Panc1 (cell line): ENCODE measurements around the gene EVI2B. TPM values are rescaled to one million over a fixed set of nuclear protein-coding genes. Genes with fewer than 3 reads are reported as not detected.

Experiments
- ATAC-seq: fragments of 200-7000 bp; cut with Tn5 transposase; 2 replicates; pipeline ENCODE4 v1.9.1; 2020; ENCODE audit warnings: mild to moderate bottlenecking, moderate library complexity
- BruUV-seq: library from RNA; stranded (reverse); fragments of 400-500 nt; replicated peaks from 2 replicates; lab custom pipeline; 2021; lab: Mats Ljungman, UMichigan
- CTCF ChIA-PET: fragments of 300-600 bp; sonication (Branson Sonifier 250); formaldehyde crosslinking; loops from one replicate; lab custom pipeline; 2022; ENCODE audit warnings: antibody characterized with exemption; lab: Charles Lee
- POLR2A ChIA-PET: fragments of 300-600 bp; sonication (Branson Sonifier 250); formaldehyde crosslinking; loops from one replicate; lab custom pipeline; 2022; ENCODE audit warnings: antibody characterized with exemption; lab: Charles Lee
- DNase-seq: peaks from one replicate; pipeline ENCODE4 v3.0.0-alpha.2; 2010; ENCODE audit warnings: low read depth, low spot score
- H3K27ac ChIP-seq: 2 replicates; pipeline ENCODE4 v1.5.1; 2011; ENCODE audit warnings: mild to moderate bottlenecking, low read length, inconsistent platforms
- H3K27me3 ChIP-seq: fragments of 200-500 bp; sonication (Bioruptor generic); 2 replicates; pipeline ENCODE4 v1.6.0; 2014; ENCODE audit warnings: low read length, inconsistent platforms; ENCODE audit not compliant: control insufficient read depth, insufficient read depth
- H3K36me3 ChIP-seq: fragments of 200-500 bp; sonication (Bioruptor generic); 2 replicates; pipeline ENCODE4 v1.5.1; 2014; ENCODE audit warnings: inconsistent platforms, mild to moderate bottlenecking, low read length, moderate library complexity; ENCODE audit not compliant: control insufficient read depth, insufficient read depth
- H3K4me1 ChIP-seq: 2 replicates; pipeline ENCODE4 v1.5.1; 2011; ENCODE audit warnings: inconsistent platforms, mild to moderate bottlenecking, low read length, moderate library complexity; ENCODE audit not compliant: control insufficient read depth, insufficient read depth
- H3K4me3 ChIP-seq, 2 experiments: 2 replicates each; pipeline ENCODE4 v1.5.1; 2011 to 2012; ENCODE audit warnings: low read depth in 2 of 2, low read length in 2 of 2, mild to moderate bottlenecking in 2 of 2, inconsistent platforms in 1 of 2, moderate library complexity in 1 of 2
- H3K9me3 ChIP-seq: fragments of 200-500 bp; sonication (Bioruptor generic); 2 replicates; pipeline ENCODE4 v1.5.1; 2014; ENCODE audit warnings: low read depth, mild to moderate bottlenecking, inconsistent platforms, low read length, moderate library complexity; ENCODE audit not compliant: control insufficient read depth, insufficient read depth
- POLR2AphosphoS5 ChIP-seq: IDR thresholded peaks from 2 replicates; pipeline ENCODE4 v1.6.1; 2012; ENCODE audit warnings: mild to moderate bottlenecking, low read depth, low read length, moderate library complexity
- SIN3A ChIP-seq: IDR thresholded peaks from 2 replicates; pipeline ENCODE4 v1.6.1; 2012; ENCODE audit warnings: low read depth, mild to moderate bottlenecking, low read length, moderate library complexity, borderline replicate concordance; ENCODE audit not compliant: insufficient read depth
- TCF7L2 ChIP-seq: IDR thresholded peaks from 2 replicates; pipeline ENCODE4 v1.6.1; 2011; ENCODE audit warnings: mild to moderate bottlenecking, low read depth, low read length, inconsistent platforms
- in situ Hi-C: cut with HindIII; loops from 2 replicates; pipeline ENCODE4 v1.10.0; 2016; ENCODE audit warnings: low sequenced_read_pairs, low pct_unique_long_range_greater_than_20kb
- intact Hi-C: fragments of 100-400 bp; cut with micrococcal nuclease; formaldehyde crosslinking; loops from one replicate; pipeline ENCODE4 v1.10.0; 2022; ENCODE audit not compliant: unreplicated experiment
- total RNA-seq: library from RNA; stranded (reverse); gene quantifications from one replicate; pipeline ENCODE4 v1.2.1, GENCODE V29; 2021; ENCODE audit not compliant: unreplicated experiment
- TF ChIP-seq, protein P1 (sequence below), 2 experiments: IDR thresholded peaks; 2 replicates each; pipeline ENCODE4 v1.6.1; 2011 to 2012; ENCODE audit warnings: low read depth in 2 of 2, control low read depth in 1 of 2, low read length in 1 of 2, mild to moderate bottlenecking in 1 of 2, moderate library complexity in 1 of 2; ENCODE audit not compliant: insufficient read depth in 1 of 2
- TF ChIP-seq, protein P2 (sequence below): fragments of 450-650 bp; IDR thresholded peaks from 2 replicates; pipeline ENCODE4 v1.5.1; 2017; ENCODE audit warnings: mild to moderate bottlenecking

The EVI2B gene
- total RNA-seq, 1 experiment from 2014 or later: 0.08 TPM

DNA sequence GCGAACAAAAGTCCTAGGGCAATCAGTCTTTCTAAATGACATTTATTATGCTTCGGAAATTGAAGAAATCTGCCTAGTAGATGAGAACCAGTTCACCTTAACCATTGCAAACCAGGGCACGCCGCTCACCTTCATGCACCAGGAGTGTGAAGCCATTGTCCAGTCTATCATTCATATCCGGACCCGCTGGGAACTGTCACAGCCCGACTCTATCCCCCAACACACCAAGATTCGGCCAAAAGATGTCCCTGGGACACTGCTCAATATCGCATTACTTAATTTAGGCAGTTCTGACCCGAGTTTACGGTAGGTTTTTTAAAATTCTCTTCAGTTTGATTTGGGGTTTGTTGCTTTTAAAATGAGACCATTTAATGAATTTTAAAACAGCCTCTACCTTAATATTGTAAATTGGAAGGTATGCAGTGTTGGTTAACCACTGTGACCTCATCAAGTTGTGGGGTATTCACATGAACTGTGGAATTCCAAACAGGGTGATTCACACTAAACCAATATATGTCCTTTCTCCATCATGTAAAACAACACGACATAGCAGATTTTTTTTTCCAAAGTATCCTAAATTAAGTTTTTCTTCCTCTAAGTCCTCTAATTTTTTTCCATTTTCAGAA lies 13.8 kb upstream of the EVI2B start:
- Histone ChIP-seq H3K27ac (no peak overlapping the region), H3K9me3 (no peaks in the 10 kb centered on the region), H3K27me3 (no peaks in the 10 kb centered on the region), H3K4me3 (no peak overlapping the region), H3K36me3 (peaks cover 11% of the 10 kb centered on the region), H3K4me1 (no peaks in the 10 kb centered on the region)
- intact Hi-C loops: no loop called here
- no peak for TF ChIP-seq POLR2AphosphoS5
- in situ Hi-C loops: no loop called here
- ATAC-seq: 0 out of 2 replicates have a peak, but pooled peaks have one; percentile 63
- BruUV-seq: no TSS peak
- ChIA-PET CTCF (no interaction called here), POLR2A (no interaction called here)
- no peak for DNase-seq

DNA sequence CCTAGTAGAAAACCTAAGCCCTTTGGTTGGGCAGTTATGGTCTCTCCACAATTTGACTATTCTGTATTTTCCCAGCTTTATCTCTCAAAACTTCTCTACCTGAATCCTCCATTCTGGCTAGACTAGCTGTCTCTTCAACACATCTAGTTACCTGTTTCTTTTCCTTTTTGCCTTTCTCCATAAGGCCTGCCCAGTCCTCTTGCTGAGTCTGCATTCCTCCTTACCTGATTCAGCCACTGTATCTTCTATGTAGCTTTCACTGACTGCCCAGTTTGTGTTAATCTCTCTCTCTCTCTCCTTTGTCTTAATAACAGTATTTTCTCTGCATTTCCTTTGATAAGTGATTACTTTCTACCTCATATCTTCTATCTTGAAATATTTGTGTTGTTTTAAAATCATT lies 9.7 kb upstream of the EVI2B start:
- CTCF ChIA-PET: no interaction called here
- TF ChIP-seq, protein P1, sequence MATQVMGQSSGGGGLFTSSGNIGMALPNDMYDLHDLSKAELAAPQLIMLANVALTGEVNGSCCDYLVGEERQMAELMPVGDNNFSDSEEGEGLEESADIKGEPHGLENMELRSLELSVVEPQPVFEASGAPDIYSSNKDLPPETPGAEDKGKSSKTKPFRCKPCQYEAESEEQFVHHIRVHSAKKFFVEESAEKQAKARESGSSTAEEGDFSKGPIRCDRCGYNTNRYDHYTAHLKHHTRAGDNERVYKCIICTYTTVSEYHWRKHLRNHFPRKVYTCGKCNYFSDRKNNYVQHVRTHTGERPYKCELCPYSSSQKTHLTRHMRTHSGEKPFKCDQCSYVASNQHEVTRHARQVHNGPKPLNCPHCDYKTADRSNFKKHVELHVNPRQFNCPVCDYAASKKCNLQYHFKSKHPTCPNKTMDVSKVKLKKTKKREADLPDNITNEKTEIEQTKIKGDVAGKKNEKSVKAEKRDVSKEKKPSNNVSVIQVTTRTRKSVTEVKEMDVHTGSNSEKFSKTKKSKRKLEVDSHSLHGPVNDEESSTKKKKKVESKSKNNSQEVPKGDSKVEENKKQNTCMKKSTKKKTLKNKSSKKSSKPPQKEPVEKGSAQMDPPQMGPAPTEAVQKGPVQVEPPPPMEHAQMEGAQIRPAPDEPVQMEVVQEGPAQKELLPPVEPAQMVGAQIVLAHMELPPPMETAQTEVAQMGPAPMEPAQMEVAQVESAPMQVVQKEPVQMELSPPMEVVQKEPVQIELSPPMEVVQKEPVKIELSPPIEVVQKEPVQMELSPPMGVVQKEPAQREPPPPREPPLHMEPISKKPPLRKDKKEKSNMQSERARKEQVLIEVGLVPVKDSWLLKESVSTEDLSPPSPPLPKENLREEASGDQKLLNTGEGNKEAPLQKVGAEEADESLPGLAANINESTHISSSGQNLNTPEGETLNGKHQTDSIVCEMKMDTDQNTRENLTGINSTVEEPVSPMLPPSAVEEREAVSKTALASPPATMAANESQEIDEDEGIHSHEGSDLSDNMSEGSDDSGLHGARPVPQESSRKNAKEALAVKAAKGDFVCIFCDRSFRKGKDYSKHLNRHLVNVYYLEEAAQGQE (IDR thresholded peaks at IDR 0.05; ENCODE audit: insufficient read depth in 1 of 2, low read depth in 2 of 2, low read length in 1 of 2): no peak
- TF ChIP-seq, protein P2, sequence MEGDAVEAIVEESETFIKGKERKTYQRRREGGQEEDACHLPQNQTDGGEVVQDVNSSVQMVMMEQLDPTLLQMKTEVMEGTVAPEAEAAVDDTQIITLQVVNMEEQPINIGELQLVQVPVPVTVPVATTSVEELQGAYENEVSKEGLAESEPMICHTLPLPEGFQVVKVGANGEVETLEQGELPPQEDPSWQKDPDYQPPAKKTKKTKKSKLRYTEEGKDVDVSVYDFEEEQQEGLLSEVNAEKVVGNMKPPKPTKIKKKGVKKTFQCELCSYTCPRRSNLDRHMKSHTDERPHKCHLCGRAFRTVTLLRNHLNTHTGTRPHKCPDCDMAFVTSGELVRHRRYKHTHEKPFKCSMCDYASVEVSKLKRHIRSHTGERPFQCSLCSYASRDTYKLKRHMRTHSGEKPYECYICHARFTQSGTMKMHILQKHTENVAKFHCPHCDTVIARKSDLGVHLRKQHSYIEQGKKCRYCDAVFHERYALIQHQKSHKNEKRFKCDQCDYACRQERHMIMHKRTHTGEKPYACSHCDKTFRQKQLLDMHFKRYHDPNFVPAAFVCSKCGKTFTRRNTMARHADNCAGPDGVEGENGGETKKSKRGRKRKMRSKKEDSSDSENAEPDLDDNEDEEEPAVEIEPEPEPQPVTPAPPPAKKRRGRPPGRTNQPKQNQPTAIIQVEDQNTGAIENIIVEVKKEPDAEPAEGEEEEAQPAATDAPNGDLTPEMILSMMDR: no peak
- Histone ChIP-seq H3K4me3 (no peak overlapping the region), H3K27ac (no peak overlapping the region), H3K4me1 (no peaks in the 10 kb centered on the region), H3K27me3 (no peaks in the 10 kb centered on the region), H3K9me3 (no peaks in the 10 kb centered on the region), H3K36me3 (peaks cover 9% of the 10 kb centered on the region)
- DNase-seq: no peak
- in situ Hi-C loops (no loop called here), intact Hi-C loops (no loop called here)
- ATAC-seq: no peak
- no TSS peak for BruUV-seq
- POLR2A ChIA-PET: no interaction called here

DNA sequence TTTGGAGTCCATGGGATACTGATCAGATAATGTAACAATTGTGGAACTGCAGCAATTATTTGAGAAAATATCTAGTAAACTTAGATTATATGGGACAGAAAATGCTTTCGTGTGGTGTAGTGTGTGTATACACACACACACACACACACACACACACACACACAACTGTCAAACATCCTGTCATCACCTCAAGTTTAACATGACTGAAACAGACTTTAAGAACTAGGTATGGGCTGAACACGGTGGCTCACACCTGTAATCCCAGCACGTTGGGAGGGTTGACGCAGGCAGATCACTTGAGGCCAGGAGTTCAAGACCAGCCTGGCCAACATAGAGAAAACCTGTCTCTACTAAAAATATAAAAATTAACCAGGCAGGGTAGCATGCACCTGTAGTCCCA lies 8.1 kb upstream of the EVI2B start:
- Histone ChIP-seq H3K27ac (no peak overlapping the region), H3K4me3 (no peak overlapping the region), H3K9me3 (no peaks in the 10 kb centered on the region), H3K4me1 (no peaks in the 10 kb centered on the region), H3K27me3 (no peaks in the 10 kb centered on the region), H3K36me3 (no peaks in the 10 kb centered on the region)
- in situ Hi-C loops (no loop called here), intact Hi-C loops (no loop called here)
- DNase-seq (no peak), ATAC-seq (no peak)
- no TSS peak for BruUV-seq
- CTCF ChIA-PET: no interaction called here
- POLR2A ChIA-PET: no interaction called here
- TF ChIP-seq POLR2AphosphoS5 (no peak), TCF7L2 (no peak), SIN3A (no peak)
- TF ChIP-seq, protein P2: no peak
- TF ChIP-seq, protein P1 (IDR thresholded peaks at IDR 0.05; ENCODE audit: insufficient read depth in 1 of 2, low read depth in 2 of 2, low read length in 1 of 2): no peak
